ENCODE measurements around the gene MROH7.

MROH7 gene

GRCh38 chr1:54649130-54649898 is 7.7 kb downstream of the MROH7 start:
- peak in 1 of 10 donors; percentile 13 for DNase-seq
- intact Hi-C loops (cut with DNase I), result no loop called here

DNA sequence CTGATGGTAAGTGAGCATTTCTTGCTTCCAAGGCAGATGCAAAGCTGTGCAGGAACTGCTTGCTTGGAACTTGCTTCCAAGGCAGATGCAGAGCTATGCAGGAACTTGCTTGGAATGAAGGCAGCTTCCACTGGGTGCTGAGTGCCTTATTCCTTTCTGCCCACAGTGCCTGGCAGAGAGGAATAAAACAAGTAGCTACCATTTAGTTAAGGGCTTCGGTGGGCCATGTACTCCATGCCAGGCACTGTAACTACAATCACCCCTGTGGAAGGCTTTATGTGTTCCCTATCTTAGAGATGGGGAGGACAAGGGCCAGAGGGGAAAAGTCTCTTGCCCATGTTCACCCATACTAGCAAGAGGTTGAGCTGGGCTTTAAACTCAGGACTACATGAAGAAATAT is 8.3 kb downstream of the MROH7 start:
- intact Hi-C loops (cut with DNase I), result no loop called here
- no peak for DNase-seq

DNA sequence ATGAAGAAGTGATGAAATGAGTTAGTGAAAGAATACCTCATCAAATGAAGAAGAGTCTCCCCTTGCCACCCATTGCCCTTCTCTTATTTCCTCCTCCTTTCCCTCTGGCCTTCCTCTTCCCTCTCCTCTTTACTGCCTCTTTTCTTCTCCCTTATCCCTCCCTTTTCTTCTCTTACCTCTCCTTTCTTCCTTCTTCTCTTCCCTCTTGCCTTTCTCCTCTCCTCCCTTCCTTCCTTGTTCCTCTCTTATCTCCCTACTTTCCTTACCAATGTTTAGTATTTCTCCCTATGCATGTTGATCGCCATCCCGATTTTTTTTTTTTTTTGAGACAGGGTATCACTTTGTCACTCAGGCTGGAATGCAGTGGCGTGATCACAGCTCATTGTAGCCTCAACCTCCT is 8.8 kb downstream of the MROH7 start:
- DNase-seq, result no peak
- intact Hi-C loops (cut with DNase I), result no loop called here

DNA sequence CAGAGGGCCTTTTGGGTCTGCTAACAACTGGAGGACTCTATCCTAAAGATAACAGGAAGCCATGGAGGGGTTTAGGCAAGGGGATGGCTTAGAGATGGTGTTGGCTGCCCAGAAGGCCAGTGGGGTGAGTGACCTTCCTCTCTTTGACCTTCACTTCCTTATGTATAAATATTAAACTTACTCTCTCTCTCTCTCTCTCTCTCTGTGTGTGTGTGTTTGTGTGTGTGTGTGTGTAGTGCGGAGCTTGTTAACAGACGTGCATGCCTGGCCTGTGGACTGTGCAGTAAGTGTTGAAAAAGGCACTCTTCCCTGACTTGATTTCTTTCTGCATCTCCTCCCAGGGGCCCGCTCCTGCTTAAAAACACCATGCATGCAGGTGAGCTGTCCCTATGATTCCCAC is 10.0 kb downstream of the MROH7 start:
- intact Hi-C loops (cut with DNase I), result no loop called here
- DNase-seq, result no peak

DNA sequence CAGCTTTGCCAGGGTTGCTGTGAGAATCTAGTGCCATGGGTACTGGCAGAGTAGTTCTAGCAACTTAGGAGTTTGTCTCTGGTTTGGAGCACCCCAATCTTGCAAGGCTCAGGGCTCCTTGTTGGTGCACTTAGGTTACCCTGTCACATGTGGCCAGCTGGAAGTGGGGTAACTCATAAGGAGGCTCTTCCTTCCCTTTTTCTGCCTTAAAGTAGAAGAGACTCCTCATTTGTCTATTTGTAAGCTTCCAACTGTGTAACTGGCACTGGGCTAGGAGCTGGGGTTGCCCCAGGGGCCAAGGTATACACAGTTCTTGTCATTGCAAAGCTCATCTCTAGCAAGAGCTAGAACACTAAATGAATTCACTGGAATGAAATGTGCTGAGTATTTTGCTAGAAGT is 10.6 kb downstream of the MROH7 start:
- no peak for DNase-seq
- intact Hi-C loops (cut with DNase I), result no loop called here

DNA sequence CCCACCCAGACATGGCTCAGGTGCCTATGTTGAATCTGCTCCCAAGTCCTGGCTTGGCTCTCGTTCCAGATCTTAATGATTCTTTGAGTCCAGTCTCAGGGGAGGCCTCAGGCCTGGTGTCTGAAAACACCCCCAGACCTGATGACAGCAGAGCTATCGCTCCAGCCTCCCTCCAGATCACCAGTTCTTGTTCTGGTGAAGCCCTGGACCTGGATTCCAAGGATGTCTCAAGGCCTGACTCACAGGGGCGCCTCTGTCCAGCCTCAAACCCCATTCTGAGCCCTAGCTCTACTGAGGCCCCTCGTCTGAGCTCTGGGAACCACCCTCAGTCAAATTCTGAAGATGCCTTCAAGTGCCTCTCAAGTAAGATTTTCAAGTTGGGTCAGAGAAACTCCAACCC is 11.4 kb downstream of the MROH7 start:
- intact Hi-C loops (cut with DNase I), result no loop called here
- DNase-seq, result no peak

DNA sequence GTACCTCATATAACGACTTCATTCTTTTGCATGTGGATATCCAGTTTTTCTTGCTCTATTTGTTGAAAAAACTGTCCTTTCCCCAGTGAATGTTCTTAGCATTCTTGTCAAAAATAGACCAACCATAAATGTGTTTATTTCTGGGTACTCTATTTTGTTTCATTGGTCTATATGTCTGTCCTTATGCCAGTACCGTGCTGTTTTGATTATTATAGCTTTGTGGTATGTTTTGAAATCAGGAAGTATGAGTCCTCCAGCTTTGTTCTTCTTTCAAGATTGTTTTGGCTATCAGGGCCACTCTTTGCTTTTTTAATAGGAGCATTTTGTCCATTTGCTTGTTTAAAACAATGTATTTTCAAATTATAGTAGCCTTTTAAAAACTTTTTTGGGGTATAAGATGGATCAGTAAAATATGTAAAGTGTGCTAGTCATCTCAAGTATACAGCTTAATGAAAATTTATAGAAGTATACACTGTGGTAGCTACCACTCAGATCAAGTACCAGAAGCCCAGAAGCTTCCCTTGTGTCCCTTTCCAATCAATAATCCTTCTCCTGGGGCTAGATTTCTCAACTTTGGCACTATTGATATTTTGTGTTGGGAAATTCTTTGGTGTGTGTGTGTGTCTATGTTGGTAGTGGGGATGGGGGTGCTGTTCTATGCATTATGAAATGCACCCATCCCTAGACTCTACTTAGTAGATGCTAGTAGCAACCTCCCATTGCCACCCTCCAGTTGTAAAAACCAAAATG is 16.8 kb downstream of the MROH7 start:
- no peak for DNase-seq
- intact Hi-C loops (cut with DNase I), result no loop called here

DNA sequence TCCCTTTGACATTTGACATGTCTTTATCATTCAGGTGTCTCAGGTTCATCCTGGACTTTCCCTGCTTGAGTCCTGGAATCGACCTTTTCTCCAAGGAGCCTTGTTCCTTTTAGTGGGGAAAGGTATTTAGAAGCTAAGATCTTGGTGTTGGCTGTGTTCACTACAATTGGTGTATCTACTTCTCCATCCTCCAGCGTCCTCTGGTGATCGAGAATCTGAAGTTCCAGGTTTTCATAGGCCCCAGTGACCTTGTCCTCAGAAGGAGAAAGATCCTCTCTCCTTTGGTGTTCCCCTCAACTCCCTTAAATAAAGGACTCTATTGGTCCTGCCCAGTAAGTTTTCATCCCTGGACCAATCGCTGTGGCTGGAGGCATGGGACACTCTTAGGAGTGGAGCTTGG is 22.1 kb downstream of the MROH7 start:
- intact Hi-C loops (cut with DNase I), result no loop called here
- no peak for DNase-seq

- intact Hi-C loops (cut with DNase I), result no loop called here
Observed at GRCh38 chr1:54664364-54664763, 22.8 kb downstream of the MROH7 start.

DNA sequence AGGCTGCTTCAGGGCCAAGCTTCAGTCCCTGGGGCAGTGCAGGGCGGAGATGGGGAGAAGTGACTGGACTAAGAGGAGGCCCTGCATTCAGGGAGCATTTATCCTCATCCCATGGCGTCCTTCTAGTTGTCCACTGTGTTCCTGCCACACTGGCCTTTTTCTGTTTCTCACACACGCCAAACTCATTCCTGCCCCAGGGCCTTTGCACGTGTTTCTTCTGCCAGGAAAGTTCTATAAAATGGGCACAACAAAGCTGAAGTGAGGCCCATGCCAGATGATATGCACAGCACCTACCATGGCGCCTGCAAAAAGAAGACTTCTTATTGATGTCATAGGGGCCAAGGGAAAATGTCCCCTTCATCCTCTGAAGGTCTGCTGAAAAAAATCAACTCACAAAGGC is 24.3 kb downstream of the MROH7 start:
- intact Hi-C loops (cut with DNase I), result no loop called here
- DNase-seq, result no peak

More at GRCh38 chr1:54664364-54664763, 22.8 kb downstream of the MROH7 start:
- no peak for DNase-seq

DNA sequence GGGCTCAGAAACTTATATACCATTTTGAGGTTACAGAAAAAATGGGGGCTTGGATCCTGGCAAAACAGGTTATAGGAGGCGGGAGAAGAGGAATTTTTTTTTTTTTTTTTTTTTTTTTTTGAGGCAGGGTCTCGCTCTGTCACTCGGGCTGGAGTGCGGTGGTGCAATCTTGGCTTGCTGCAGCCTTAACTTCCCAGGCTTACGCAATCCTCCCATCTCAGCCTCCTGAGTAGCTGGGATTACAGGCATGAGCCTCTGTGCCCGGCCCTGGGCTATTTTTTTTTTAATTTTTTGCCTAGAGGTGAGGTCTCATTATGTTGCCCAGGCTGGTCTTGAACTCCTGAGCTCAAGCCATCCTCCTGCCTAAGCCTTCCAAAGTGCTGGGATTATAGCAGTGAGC is 24.7 kb downstream of the MROH7 start:
- DNase-seq, result no peak
- intact Hi-C loops (cut with DNase I), result no loop called here

DNA sequence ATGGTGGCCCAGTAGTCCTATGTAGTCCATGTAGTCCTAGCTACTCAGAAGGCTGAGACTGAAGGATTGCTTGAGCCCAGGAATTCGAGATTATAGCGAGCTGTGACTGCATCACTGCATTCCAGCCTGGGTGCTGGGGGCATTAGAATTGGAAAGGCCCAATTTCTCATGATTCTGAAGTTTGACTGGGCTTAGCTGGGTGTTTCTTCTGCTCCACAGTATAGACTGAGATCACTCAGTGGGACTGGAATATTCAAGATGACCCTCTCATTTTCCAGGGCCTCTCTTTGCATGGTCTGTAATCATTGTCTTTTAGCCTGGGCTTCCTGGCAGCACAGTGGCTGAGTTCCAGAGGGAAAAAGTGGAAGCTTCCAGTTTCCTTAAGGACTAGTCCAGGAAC is 26.2 kb downstream of the MROH7 start:
- intact Hi-C loops (cut with DNase I), result no loop called here
- no peak for DNase-seq

DNA sequence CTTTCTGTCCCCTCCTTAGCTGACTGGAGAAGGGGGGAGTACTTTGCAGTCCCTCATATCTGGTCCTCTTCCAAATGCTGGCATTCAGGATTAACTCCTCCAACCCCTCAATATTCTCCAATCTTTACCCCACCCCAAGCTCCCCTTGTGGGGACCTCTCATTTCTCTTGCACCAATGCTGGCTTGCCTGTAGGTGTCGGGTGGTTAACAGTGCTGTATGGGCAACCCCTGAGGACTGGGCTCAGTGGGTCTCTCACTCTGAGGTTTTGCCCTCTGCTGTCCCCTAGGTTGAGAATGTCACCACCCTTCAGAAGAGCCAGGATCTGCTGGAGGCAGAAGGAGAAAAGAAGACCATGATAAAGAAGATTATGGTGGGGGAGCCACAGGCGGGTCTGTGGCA is 27.0 kb downstream of the MROH7 start:
- DNase-seq, result no peak
- intact Hi-C loops (cut with DNase I), result no loop called here

GRCh38 chr1:54671985-54672608 is 30.5 kb downstream of the MROH7 start:
- peak in 5 of 10 donors; percentile 20 to 74 (median 25) for DNase-seq
- intact Hi-C loops (cut with DNase I), result loop anchor here (2.0 kb wide), 1 partner anchor 139 kb away; no protein-coding TSS in a partner anchor

DNA sequence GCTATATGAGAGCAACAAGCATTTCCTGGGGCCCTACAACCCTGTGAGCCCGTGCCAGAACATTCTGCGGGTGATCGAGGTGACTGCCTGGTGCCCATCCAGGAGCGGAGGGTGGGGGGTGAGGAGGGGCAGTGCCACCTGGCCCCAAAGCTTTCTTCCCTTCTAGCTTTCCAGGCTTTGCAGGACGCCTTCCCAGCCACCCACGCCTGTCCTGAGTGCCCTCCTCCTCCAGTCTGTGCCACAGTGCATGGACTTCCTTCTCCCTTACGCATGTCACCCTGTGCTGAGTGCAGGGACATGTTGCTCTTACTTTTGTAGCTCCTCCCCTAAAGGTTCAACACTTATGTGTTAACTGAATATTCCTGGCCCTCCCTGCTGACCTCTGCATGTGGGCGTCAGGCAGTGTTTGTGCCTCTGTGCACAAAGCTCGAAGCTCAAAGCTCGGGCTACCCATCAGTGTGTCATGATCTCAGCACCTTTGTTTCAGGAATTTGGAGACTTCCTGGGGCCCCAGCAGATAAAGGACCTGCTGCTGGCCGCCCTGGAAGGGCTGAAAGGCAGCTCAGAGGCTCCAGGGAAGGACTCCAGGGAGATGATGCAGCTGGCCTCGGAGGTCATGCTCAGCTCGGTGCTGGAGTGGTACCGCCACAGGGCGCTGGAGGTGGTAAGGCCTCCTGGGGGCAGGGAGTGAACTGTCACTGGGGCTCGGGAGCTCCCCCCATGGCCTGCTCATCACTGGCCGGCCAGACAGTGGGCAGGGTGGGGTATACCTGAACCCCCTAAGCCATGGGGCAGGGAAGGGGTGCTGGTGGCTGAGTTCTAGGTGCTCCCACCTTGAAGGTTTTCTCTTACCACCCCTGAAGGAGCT is 37.4 kb downstream of the MROH7 start:
- intact Hi-C loops (cut with DNase I), result no loop called here
- DNase-seq, result no peak

DNA sequence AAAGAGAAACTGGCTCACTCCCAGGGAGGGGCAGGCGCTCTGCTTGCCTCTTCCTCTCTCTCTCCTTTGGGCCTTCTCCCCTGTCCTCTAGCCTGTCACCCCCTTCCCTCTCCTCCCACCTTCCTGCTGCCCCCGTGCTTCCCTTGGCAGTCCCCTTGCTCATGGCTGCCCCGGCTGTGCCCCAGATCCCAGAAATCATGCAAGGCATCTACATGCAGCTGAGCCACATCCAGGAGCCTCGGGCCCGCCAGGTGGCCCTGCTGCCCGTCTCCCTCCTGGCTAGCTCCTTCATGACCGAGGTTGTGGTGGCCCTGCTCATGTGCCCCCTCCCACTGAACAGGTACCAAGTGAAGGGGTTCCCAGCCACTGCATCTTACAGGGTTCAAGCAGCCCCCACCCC is 38.1 kb downstream of the MROH7 start:
- DNase-seq, result no peak
- intact Hi-C loops (cut with DNase I), result no loop called here

DNA sequence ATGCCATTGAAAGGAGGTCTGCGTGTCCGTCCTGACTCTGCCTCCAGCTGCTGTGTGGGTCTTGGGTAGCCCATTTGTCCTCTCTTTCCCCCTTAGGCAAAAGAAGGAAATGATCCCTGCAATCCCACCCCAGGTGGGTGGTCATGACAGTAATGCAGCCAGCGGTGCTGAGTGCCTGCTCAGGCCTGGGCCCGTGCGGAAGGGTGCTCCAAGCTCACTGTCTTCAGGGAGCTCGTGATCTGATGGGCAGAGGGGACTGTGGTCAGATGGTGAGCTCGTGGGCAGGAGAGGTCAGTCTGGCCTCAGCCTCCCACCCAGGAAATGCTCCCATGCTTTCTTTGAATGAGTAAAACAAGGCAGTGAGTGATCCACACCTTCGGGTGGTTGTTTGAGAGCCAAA is 38.8 kb downstream of the MROH7 start:
- no peak for DNase-seq
- intact Hi-C loops (cut with DNase I), result no loop called here

DNA sequence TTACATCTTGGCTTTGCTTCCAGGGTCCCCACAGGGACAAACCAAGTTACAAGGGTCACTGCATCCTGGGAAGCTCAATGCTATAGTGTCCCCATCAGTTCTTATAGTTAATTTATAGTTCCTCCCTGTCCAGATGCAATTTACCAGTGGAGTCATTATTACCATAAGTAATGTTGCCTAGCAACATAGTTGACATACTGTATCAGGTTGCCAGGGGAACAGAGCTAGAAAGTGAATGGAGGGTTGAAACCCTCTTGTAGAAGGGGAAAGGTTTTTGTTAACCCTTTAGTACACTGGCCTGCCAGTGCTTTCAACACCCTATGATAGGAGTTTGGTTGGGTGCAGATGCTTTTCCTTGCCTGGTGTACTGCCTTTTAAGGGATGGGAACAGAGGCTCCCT is 39.8 kb downstream of the MROH7 start:
- DNase-seq, result no peak
- intact Hi-C loops (cut with DNase I), result no loop called here

DNA sequence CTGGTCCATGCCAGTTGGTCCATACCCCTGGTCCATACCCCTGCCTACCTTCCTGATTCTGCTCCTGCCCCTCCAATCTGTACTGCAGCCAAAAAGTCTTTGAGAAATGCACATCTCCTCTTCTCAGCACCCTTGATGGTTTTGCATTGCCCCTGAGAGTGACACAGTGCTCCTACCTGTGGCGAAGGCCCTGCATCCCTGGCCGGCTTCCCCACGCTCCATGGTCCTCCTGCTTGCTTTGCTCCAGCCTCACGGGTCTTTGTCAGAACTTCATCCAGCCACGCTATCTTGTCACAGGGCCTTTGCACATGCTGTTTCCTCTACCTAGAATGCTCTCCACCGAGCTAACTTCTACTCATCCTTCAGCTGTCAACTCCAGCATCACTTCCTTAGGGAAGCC is 41.9 kb downstream of the MROH7 start:
- intact Hi-C loops (cut with DNase I), result no loop called here
- peak in 1 of 10 donors; percentile 74 for DNase-seq

- DNase-seq, result peak in 1 of 10 donors; percentile 62
- intact Hi-C loops (cut with DNase I), result no loop called here
Observed at GRCh38 chr1:54685335-54685905, 43.8 kb downstream of the MROH7 start.
